ENCODE results near the gene NALCN.

The NALCN gene

DNA sequence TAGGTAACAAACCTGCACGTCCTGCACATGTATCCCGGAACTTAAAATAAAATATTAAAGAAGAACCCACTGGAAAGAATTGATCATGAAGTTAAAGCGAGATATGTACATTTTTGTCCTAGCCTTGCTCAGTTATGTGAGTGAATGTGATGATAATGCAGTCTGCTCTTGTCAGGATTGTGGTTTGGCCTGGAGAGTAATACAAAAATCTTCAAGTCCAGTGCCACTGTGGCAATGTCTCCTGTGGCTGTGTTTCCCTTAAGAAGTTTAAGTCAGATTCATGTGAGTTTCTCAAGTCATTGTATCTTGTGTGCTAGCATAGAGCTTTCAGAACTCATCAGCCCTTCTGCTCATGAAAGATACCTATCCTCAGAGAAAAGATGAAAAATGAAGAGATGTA lies 18.2 kb upstream of the NALCN start:
- H3K9ac ChIP-seq (ENCODE audit: low read depth, low read length) = no peak overlapping the region
- H3K4me3 ChIP-seq (ENCODE audit: low read length) = no peak overlapping the region
- H3K36me3 ChIP-seq (ENCODE audit: insufficient read depth, low read depth, low read length) = no peaks in the 10 kb centered on the region
- H3K27ac ChIP-seq (ENCODE audit: low read length) = no peak overlapping the region
- no peaks in the 10 kb centered on the region for H3K27me3 ChIP-seq (ENCODE audit: insufficient read depth, low read length)
- no peaks in the 10 kb centered on the region for H3K9me3 ChIP-seq (ENCODE audit: insufficient read depth, low read depth, low read length)
- H3K4me1 ChIP-seq (ENCODE audit: insufficient read depth, low read length) = no peaks in the 10 kb centered on the region

DNA sequence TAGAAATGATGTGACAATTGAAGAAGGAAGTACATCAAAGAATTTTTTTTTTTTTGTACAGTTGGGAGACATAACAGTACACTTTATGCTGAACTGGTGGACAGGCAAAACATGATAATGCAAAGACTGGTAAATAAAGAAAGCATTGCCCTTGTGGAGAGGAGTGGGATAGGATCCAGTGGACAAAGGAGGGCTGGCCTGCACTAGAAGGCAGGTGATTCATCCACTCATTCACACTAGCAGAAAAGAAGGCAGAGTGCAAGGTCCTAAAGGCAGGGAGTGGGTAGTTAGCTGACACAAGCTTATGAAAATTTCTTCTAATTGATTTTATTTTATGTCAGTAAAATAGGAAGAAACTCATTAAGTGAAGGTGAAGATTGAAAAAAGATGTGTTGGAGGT lies 17.6 kb upstream of the NALCN start:
- Histone ChIP-seq H3K4me3 (ENCODE audit: low read length) (no peak overlapping the region), H3K36me3 (ENCODE audit: insufficient read depth, low read depth, low read length) (no peaks in the 10 kb centered on the region), H3K9ac (ENCODE audit: low read depth, low read length) (no peak overlapping the region), H3K27me3 (ENCODE audit: insufficient read depth, low read length) (no peaks in the 10 kb centered on the region), H3K4me1 (ENCODE audit: insufficient read depth, low read length) (no peaks in the 10 kb centered on the region), H3K27ac (ENCODE audit: low read length) (no peak overlapping the region), H3K9me3 (ENCODE audit: insufficient read depth, low read depth, low read length) (no peaks in the 10 kb centered on the region)

DNA sequence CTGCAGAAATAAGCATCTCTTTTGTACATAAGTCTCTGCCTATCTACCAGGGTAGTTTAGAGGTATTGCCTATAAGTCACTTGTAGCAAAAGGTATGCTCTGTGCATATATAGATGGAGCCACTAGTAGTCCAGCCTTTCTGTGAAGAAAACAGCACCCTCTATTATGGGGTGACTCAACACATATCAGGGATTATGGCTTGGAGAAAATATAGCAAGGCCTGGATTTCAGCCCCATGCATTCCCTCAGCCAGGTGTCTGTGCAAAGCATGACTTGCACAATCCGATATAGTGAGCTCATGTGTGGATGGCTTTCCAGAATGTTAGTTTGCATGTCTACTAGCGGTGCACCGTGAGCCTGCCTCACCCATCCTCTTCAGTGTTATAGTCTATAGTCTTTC lies 13.4 kb upstream of the NALCN start:
- Histone ChIP-seq H3K27ac (ENCODE audit: low read length) (no peak overlapping the region), H3K4me1 (ENCODE audit: insufficient read depth, low read length) (no peaks in the 10 kb centered on the region), H3K27me3 (ENCODE audit: insufficient read depth, low read length) (no peaks in the 10 kb centered on the region), H3K9ac (ENCODE audit: low read depth, low read length) (no peak overlapping the region), H3K9me3 (ENCODE audit: insufficient read depth, low read depth, low read length) (no peaks in the 10 kb centered on the region), H3K36me3 (ENCODE audit: insufficient read depth, low read depth, low read length) (no peaks in the 10 kb centered on the region), H3K4me3 (ENCODE audit: low read length) (no peak overlapping the region)

- Histone ChIP-seq H3K9me3 (ENCODE audit: insufficient read depth, low read depth, low read length) (no peaks in the 10 kb centered on the region), H3K4me1 (ENCODE audit: insufficient read depth, low read length) (no peaks in the 10 kb centered on the region), H3K27ac (ENCODE audit: low read length) (no peak overlapping the region), H3K27me3 (ENCODE audit: insufficient read depth, low read length) (no peaks in the 10 kb centered on the region), H3K36me3 (ENCODE audit: insufficient read depth, low read depth, low read length) (no peaks in the 10 kb centered on the region), H3K9ac (ENCODE audit: low read depth, low read length) (no peak overlapping the region), H3K4me3 (ENCODE audit: low read length) (no peak overlapping the region)
These were observed 9.3 kb upstream of the NALCN start for GRCh38 chr13:101425623-101426022.

- Histone ChIP-seq H3K36me3 (ENCODE audit: insufficient read depth, low read depth, low read length) (no peaks in the 10 kb centered on the region), H3K27ac (ENCODE audit: low read length) (no peak overlapping the region), H3K9ac (ENCODE audit: low read depth, low read length) (no peak overlapping the region), H3K9me3 (ENCODE audit: insufficient read depth, low read depth, low read length) (no peaks in the 10 kb centered on the region), H3K4me1 (ENCODE audit: insufficient read depth, low read length) (no peaks in the 10 kb centered on the region), H3K4me3 (ENCODE audit: low read length) (no peak overlapping the region), H3K27me3 (ENCODE audit: insufficient read depth, low read length) (no peaks in the 10 kb centered on the region)
These were observed 8.8 kb upstream of the NALCN start for GRCh38 chr13:101425156-101425471.

- Histone ChIP-seq H3K4me3 (ENCODE audit: low read length) (no peak overlapping the region), H3K4me1 (ENCODE audit: insufficient read depth, low read length) (no peaks in the 10 kb centered on the region), H3K27ac (ENCODE audit: low read length) (no peak overlapping the region), H3K9me3 (ENCODE audit: insufficient read depth, low read depth, low read length) (no peaks in the 10 kb centered on the region), H3K27me3 (ENCODE audit: insufficient read depth, low read length) (no peaks in the 10 kb centered on the region), H3K36me3 (ENCODE audit: insufficient read depth, low read depth, low read length) (no peaks in the 10 kb centered on the region), H3K9ac (ENCODE audit: low read depth, low read length) (no peak overlapping the region)
These were observed 8.3 kb upstream of the NALCN start for GRCh38 chr13:101424381-101425155.

DNA sequence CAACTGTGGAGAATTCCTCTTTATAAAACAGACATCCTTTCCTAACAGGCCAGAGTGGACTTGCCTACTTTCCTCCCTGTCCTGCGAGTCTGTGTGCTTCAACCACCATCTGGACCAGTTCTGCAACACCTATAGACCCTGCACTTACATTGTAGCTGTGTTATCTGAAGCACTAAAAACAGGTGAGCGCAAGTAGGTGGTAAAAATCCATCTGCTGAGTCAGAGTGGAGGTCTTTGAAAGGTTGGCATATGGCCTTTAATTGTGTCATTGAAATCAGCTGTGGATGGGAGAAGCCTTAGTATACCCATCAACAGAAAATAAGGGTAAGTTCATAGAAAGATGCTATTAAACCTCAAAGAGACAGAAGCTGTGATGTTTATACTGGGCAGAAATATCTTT lies 7.6 kb upstream of the NALCN start:
- Histone ChIP-seq H3K27me3 (ENCODE audit: insufficient read depth, low read length) (no peaks in the 10 kb centered on the region), H3K4me3 (ENCODE audit: low read length) (no peak overlapping the region), H3K9me3 (ENCODE audit: insufficient read depth, low read depth, low read length) (no peaks in the 10 kb centered on the region), H3K4me1 (ENCODE audit: insufficient read depth, low read length) (no peaks in the 10 kb centered on the region), H3K9ac (ENCODE audit: low read depth, low read length) (no peak overlapping the region), H3K36me3 (ENCODE audit: insufficient read depth, low read depth, low read length) (no peaks in the 10 kb centered on the region), H3K27ac (ENCODE audit: low read length) (no peak overlapping the region)

DNA sequence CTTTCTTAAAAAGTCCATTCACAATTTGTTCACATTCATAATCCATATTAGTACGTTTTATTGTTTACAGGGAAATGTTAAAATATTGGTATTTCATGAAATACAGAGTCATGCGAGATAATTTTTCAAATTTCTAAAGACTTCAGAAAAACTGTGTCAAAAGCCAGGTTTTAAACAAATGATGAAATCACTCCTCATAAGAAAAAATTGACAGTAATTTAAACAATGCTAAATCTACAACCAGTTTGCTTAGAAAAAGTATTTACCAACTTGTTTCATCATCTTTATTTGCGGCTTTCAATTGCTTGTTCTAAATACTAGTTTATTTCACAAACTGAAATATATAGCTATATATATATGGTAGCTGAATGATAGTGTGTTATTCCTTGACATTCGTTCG lies 1.2 kb upstream of the NALCN start:
- Histone ChIP-seq H3K9ac (ENCODE audit: low read depth, low read length) (no peak overlapping the region), H3K4me3 (ENCODE audit: low read length) (no peak overlapping the region), H3K27ac (ENCODE audit: low read length) (no peak overlapping the region), H3K4me1 (ENCODE audit: insufficient read depth, low read length) (no peaks in the 10 kb centered on the region), H3K27me3 (ENCODE audit: insufficient read depth, low read length) (peaks cover 41% of the 10 kb centered on the region), H3K36me3 (ENCODE audit: insufficient read depth, low read depth, low read length) (no peaks in the 10 kb centered on the region), H3K9me3 (ENCODE audit: insufficient read depth, low read depth, low read length) (no peaks in the 10 kb centered on the region)

- peak overlapping the region; percentile 71 for H3K4me3 ChIP-seq (ENCODE audit: low read length)
- H3K27me3 ChIP-seq (ENCODE audit: insufficient read depth, low read length) = peaks cover 41% of the 10 kb centered on the region
- H3K36me3 ChIP-seq (ENCODE audit: insufficient read depth, low read depth, low read length) = no peaks in the 10 kb centered on the region
- no peak overlapping the region for H3K9ac ChIP-seq (ENCODE audit: low read depth, low read length)
- no peaks in the 10 kb centered on the region for H3K4me1 ChIP-seq (ENCODE audit: insufficient read depth, low read length)
- H3K9me3 ChIP-seq (ENCODE audit: insufficient read depth, low read depth, low read length) = no peaks in the 10 kb centered on the region
- H3K27ac ChIP-seq (ENCODE audit: low read length) = no peak overlapping the region
These were observed 717 bp upstream of the NALCN start for GRCh38 chr13:101417043-101417406.

DNA sequence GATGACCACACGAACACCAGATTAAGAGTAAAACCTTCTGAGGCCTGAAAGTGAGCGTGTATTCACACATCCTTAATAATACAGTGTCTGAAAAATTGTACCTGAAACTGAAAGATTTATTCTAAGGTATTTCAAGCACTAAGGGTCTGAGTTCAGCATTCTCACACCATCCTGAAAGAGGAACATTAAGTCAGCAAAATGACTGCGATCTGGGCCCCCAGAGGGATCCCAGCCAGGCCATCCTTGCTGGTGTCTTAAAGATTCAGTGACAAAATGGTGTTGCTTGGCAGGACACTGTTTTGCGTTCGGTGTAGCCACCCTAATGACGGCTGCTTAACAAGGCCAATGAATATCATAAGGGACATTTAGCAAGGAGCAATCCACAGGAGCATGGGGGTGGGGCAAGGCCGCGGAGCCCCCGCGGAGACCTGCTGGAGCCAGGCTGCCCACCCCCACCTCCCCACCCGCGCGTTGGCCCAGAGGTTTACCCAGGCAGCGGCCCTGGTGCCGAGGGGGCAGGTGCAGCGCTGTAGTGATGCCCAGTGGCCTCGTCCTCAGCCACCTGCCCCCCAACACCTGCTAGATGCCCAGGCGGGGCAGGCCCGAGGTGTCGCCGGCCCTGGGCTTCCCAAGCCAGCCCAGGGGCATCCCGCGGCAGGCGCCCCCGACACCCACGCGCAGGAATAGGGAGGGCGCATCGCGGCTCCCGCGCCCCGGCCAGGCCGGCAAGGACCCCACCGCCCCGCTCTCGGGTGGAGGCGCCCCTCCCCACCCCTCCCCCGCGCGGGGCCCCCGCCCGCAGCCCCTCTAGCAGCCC lies 742 bp downstream of the NALCN start:
- Histone ChIP-seq H3K4me3 (ENCODE audit: low read length) (peak overlapping the region; percentile 53; the same call in 1 of the 2 replicates), H3K4me1 (ENCODE audit: insufficient read depth, low read length) (no peaks in the 10 kb centered on the region), H3K27me3 (ENCODE audit: insufficient read depth, low read length) (peaks cover 41% of the 10 kb centered on the region), H3K9me3 (ENCODE audit: insufficient read depth, low read depth, low read length) (no peaks in the 10 kb centered on the region), H3K36me3 (ENCODE audit: insufficient read depth, low read depth, low read length) (no peaks in the 10 kb centered on the region), H3K27ac (ENCODE audit: low read length) (no peak overlapping the region), H3K9ac (ENCODE audit: low read depth, low read length) (no peak overlapping the region)

GRCh38 chr13:101412076-101412475 lies 4.2 kb downstream of the NALCN start:
- Histone ChIP-seq H3K4me1 (ENCODE audit: insufficient read depth, low read length) (no peaks in the 10 kb centered on the region), H3K36me3 (ENCODE audit: insufficient read depth, low read depth, low read length) (no peaks in the 10 kb centered on the region), H3K9ac (ENCODE audit: low read depth, low read length) (no peak overlapping the region), H3K27me3 (ENCODE audit: insufficient read depth, low read length) (peaks cover 29% of the 10 kb centered on the region), H3K27ac (ENCODE audit: low read length) (no peak overlapping the region), H3K4me3 (ENCODE audit: low read length) (no peak overlapping the region), H3K9me3 (ENCODE audit: insufficient read depth, low read depth, low read length) (no peaks in the 10 kb centered on the region)

- H3K4me1 ChIP-seq (ENCODE audit: insufficient read depth, low read length) = peaks cover 13% of the 10 kb centered on the region
- no peaks in the 10 kb centered on the region for H3K36me3 ChIP-seq (ENCODE audit: insufficient read depth, low read depth, low read length)
- no peak overlapping the region for H3K27ac ChIP-seq (ENCODE audit: low read length)
- H3K9me3 ChIP-seq (ENCODE audit: insufficient read depth, low read depth, low read length) = no peaks in the 10 kb centered on the region
- no peak overlapping the region for H3K4me3 ChIP-seq (ENCODE audit: low read length)
- H3K27me3 ChIP-seq (ENCODE audit: insufficient read depth, low read length) = peaks cover 5% of the 10 kb centered on the region
- H3K9ac ChIP-seq (ENCODE audit: low read depth, low read length) = no peak overlapping the region
These were observed 7.2 kb downstream of the NALCN start for GRCh38 chr13:101408992-101409656.

Measured in iPS-20b (cell line).